ENCODE measurements around the gene ANKLE1. TPM values are rescaled to one million over a fixed set of nuclear protein-coding genes. Genes with fewer than 3 reads are reported as not detected.

Gene ANKLE1
- polyA plus RNA-seq, 1 of the 3 experiments (the other 2 are of a cell fraction), result 2.6 TPM

DNA sequence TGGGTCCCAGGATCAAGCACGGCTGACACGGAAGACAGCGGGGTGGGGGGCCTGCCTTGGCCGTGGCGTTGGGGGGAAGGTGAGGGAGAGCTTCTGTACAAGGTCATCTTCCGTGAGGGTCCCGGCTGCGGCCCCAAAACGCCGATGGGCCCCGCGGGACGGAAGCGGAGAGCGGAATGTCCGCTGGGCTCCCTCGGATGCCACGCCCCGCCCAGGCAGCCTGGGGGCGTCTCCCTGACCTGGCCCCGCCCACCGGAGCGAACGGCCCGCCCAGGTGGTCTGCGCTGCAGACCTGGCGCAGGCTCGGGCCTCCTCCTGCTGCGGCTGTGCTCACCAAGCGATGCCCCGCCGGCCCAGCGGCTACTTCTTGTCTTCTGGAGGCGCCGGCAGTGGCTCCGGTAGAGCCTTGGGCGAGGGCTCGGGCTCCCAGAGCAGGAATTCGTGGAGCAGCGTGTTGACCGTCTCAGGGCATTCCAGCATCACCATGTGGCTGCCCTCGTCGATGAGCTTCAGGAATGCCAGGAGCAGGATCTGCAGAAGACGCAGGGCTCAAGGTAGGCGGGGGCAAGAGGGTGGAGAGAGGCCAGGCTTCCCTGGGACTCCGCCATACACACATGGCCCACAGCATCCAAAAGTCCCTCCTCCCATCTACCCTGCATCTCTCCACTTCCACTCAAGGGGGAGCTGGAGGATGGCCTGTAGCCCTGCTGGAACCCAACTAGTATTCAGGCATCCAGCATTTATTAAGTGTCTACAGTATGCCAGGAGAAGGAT is 10.8 kb downstream of the ANKLE1 start (continued):
- TF ChIP-seq, protein P1, sequence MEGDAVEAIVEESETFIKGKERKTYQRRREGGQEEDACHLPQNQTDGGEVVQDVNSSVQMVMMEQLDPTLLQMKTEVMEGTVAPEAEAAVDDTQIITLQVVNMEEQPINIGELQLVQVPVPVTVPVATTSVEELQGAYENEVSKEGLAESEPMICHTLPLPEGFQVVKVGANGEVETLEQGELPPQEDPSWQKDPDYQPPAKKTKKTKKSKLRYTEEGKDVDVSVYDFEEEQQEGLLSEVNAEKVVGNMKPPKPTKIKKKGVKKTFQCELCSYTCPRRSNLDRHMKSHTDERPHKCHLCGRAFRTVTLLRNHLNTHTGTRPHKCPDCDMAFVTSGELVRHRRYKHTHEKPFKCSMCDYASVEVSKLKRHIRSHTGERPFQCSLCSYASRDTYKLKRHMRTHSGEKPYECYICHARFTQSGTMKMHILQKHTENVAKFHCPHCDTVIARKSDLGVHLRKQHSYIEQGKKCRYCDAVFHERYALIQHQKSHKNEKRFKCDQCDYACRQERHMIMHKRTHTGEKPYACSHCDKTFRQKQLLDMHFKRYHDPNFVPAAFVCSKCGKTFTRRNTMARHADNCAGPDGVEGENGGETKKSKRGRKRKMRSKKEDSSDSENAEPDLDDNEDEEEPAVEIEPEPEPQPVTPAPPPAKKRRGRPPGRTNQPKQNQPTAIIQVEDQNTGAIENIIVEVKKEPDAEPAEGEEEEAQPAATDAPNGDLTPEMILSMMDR (IDR thresholded peaks at IDR 0.05), result peak; percentile 67
- TF ChIP-seq RFX5 (IDR thresholded peaks at IDR 0.05; ENCODE audit: low read length) (no peak), GATA2 (CRISPR knock-in tag; IDR thresholded peaks at IDR 0.05) (no peak)

DNA sequence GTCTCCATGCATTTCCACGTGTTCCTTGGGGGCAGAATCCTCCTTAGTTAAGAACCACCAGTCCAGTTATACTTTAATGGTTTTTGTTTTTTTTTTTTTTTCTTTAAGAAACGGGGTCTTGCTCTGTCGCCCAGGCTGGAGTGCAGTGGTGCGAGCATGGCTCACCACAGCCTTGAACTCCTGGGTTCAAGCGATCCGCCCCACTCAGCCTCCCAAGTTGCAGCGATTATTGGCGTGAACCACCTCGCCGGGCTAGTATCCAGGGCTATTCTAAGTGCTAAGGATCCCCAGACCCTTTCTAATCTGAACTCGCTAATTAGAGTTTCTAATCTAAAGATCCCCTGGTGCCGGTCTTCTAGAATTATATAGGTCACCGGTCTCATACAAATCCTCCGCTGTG is 11.9 kb downstream of the ANKLE1 start:
- 97% methylated on average over 14 of the region's 14 CpGs for WGBS (ENCODE audit: low lambda C conversion rate)
- H3K4me2 ChIP-seq, result no peak overlapping the region
- H4K20me1 ChIP-seq (ENCODE audit: insufficient read depth), result no peaks in the 10 kb centered on the region

More for the DNA sequence above, 11.9 kb downstream of the ANKLE1 start:
- Histone ChIP-seq H3F3A (replicated peaks; ENCODE audit: insufficient read depth) (peaks cover 23% of the 10 kb centered on the region), H3K9ac (no peak overlapping the region), H3K79me2 (ENCODE audit: insufficient read depth) (peaks cover 6% of the 10 kb centered on the region; the same call in 1 of the 2 replicates), H3K4me1 (ENCODE audit: control insufficient read depth in 1 of 2, insufficient read depth in 2 of 2, low read depth in 1 of 2, low read length in 1 of 2) (peaks cover 0 to 8% of the 10 kb centered on the region in 2 experiments; a peak in 1 of 4 replicates), H3K27ac (ENCODE audit: low read depth in 2 of 2, low read length in 1 of 2) (no peak overlapping the region), H3K9me2 (no peaks in the 10 kb centered on the region), H3K9me3 (no peaks in the 10 kb centered on the region), H3K4me3 (ENCODE audit: low read depth in 2 of 2, low read length in 1 of 2) (no peak overlapping the region), H3K27me3 (ENCODE audit: insufficient read depth) (no peaks in the 10 kb centered on the region), H2AFZ (ENCODE audit: low read depth) (no peak overlapping the region), H3K36me3 (replicated peaks in 1 of 2; ENCODE audit: control insufficient read depth in 1 of 2, insufficient read depth in 2 of 2, low read length in 1 of 2) (peaks cover 0 to 3% of the 10 kb centered on the region in 2 experiments)
- POLR2A ChIA-PET, result interaction anchor here (1.1 to 1.4 kb wide), 2 partner anchors 12 to 78 kb away, joined by 5 to 7 read pairs; partner anchors contain the start of genes MRPL34 and USE1
- no peak for TF ChIP-seq NFIC (IDR thresholded peaks at IDR 0.05; ENCODE audit: borderline replicate concordance)
- TF ChIP-seq NRF1 (IDR thresholded peaks at IDR 0.05; ENCODE audit: low read depth, low read length), result no peak
- no peak for TF ChIP-seq MEF2A (IDR thresholded peaks at IDR 0.05; ENCODE audit: borderline replicate concordance, low read depth)
- TF ChIP-seq MXI1 (IDR thresholded peaks at IDR 0.05; ENCODE audit: low read depth, low read length), result no peak
- TF ChIP-seq RCOR1 (IDR thresholded peaks at IDR 0.05; ENCODE audit: low read length), result no peak
- TF ChIP-seq FOXM1 (IDR thresholded peaks at IDR 0.05; ENCODE audit: low read depth), result no peak
- TF ChIP-seq, protein P2, sequence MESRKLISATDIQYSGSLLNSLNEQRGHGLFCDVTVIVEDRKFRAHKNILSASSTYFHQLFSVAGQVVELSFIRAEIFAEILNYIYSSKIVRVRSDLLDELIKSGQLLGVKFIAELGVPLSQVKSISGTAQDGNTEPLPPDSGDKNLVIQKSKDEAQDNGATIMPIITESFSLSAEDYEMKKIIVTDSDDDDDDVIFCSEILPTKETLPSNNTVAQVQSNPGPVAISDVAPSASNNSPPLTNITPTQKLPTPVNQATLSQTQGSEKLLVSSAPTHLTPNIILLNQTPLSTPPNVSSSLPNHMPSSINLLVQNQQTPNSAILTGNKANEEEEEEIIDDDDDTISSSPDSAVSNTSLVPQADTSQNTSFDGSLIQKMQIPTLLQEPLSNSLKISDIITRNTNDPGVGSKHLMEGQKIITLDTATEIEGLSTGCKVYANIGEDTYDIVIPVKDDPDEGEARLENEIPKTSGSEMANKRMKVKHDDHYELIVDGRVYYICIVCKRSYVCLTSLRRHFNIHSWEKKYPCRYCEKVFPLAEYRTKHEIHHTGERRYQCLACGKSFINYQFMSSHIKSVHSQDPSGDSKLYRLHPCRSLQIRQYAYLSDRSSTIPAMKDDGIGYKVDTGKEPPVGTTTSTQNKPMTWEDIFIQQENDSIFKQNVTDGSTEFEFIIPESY (IDR thresholded peaks at IDR 0.05; ENCODE audit: borderline replicate concordance, low read depth), result no peak
- TF ChIP-seq TEAD4 (IDR thresholded peaks at IDR 0.05; ENCODE audit: borderline replicate concordance, insufficient read depth), result no peak
- TF ChIP-seq, protein P3, sequence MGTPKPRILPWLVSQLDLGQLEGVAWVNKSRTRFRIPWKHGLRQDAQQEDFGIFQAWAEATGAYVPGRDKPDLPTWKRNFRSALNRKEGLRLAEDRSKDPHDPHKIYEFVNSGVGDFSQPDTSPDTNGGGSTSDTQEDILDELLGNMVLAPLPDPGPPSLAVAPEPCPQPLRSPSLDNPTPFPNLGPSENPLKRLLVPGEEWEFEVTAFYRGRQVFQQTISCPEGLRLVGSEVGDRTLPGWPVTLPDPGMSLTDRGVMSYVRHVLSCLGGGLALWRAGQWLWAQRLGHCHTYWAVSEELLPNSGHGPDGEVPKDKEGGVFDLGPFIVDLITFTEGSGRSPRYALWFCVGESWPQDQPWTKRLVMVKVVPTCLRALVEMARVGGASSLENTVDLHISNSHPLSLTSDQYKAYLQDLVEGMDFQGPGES (IDR thresholded peaks at IDR 0.05; ENCODE audit: low read depth, low read length), result no peak
- CTCF ChIA-PET, result interaction anchor here (1.2 to 6.0 kb wide), 8 partner anchors 9 to 99 kb away, joined by 4 to 35 read pairs (median 11); partner anchors contain the start of genes ABHD8, ANKLE1, DDA1 and MRPL34
- no peak for DNase-seq

Data from SK-N-SH (cell line).